ENCODE measurements around the gene AFAP1. TPM values are rescaled to one million over a fixed set of nuclear protein-coding genes. Genes with fewer than 3 reads are reported as not detected.

AFAP1 gene
- total and polyA plus RNA-seq, 2 donors from 2014 or later: 2.6 to 26.3 TPM

DNA sequence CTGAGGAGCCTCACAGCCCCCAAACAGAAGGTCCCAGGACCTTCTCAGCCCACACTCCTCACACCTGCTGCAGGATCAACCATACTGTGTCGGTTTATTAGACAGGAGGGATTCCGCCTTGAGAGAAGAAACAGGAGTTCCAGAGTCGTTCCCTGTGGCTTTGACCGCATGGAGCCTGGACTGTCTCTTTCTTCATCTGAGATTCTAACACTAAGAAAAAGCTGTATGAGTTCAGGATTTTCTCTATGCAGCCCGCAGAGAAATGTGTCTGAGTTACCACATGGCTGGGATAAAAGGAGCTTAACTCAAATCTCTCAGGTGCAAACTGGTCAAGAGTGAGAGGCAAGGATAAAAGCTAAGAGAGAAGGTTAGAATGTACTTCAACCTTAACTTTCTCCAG, 126.7 kb downstream of the AFAP1 start:
- FAIRE-seq: no peak
- Histone ChIP-seq H3K27ac (ENCODE audit: low read depth in 2 of 2, low read length in 2 of 2) (peak overlapping the region in 1 of 2 donors; percentile 29), H3K9ac (ENCODE audit: low read length in 3 of 3) (no peak overlapping the region), H3K4me3 (ENCODE audit: low read length in 3 of 3) (no peak overlapping the region), H3K27me3 (ENCODE audit: control insufficient read depth, insufficient read depth, low read length) (no peaks in the 10 kb centered on the region), H3K4me1 (ENCODE audit: control insufficient read depth in 2 of 3, insufficient read depth in 2 of 3, low read depth in 1 of 3, low read length in 3 of 3) (peaks cover 8 to 20% (median 13%) of the 10 kb centered on the region in 3 donors), H3K9me3 (ENCODE audit: control insufficient read depth in 2 of 3, insufficient read depth in 1 of 3, low read length in 3 of 3) (no peaks in the 10 kb centered on the region), H3K36me3 (ENCODE audit: control insufficient read depth in 2 of 3, insufficient read depth in 3 of 3, low read length in 3 of 3) (peaks cover 0 to 8% (median 6%) of the 10 kb centered on the region in 3 donors)
- intact Hi-C loops (cut with DNase I): no loop called here
- DNase-seq: peak in 1 of 5 donors; percentile 35
- TF ChIP-seq, protein P1, sequence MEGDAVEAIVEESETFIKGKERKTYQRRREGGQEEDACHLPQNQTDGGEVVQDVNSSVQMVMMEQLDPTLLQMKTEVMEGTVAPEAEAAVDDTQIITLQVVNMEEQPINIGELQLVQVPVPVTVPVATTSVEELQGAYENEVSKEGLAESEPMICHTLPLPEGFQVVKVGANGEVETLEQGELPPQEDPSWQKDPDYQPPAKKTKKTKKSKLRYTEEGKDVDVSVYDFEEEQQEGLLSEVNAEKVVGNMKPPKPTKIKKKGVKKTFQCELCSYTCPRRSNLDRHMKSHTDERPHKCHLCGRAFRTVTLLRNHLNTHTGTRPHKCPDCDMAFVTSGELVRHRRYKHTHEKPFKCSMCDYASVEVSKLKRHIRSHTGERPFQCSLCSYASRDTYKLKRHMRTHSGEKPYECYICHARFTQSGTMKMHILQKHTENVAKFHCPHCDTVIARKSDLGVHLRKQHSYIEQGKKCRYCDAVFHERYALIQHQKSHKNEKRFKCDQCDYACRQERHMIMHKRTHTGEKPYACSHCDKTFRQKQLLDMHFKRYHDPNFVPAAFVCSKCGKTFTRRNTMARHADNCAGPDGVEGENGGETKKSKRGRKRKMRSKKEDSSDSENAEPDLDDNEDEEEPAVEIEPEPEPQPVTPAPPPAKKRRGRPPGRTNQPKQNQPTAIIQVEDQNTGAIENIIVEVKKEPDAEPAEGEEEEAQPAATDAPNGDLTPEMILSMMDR (IDR thresholded peaks at IDR 0.05; ENCODE audit: borderline replicate concordance, extremely low read depth, insufficient read depth): no peak

DNA sequence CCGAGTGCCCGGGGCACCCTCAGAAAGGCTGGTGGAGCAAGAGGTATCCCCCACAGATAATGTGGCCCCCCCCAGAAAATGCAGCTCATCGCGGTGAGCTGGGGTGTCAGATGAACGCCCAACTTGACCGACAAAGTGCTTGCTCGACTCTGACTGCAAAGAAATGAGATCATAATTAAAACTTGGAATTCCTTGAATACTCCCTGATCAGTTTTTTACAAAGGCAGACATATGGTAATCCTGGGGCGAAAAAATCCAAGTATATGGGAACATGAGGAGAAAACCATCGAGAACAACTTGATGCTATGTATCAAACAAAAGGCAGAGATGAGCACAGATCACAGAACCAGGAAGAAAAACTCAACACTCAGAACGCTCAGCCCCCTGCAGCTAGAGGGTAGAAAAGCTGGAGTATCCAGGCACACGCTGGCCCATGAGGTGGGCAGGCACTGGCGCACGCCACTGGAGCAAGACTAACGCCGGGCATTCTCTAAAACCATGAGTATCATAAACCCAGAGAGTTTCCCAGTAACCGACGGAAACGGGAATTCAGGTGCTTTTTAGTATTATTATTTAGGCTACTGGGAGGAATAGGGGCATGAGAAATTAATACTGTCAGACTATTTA, 127.3 kb downstream of the AFAP1 start:
- FAIRE-seq: no peak
- no peak overlapping the region for H3K9ac ChIP-seq (ENCODE audit: low read length in 3 of 3)
- DNase-seq: peak in 4 of 5 donors; percentile 56 to 81 (median 71)
- TF ChIP-seq, protein P1 (IDR thresholded peaks at IDR 0.05; ENCODE audit: borderline replicate concordance, extremely low read depth, insufficient read depth): no peak
- H3K36me3 ChIP-seq (ENCODE audit: control insufficient read depth in 2 of 3, insufficient read depth in 3 of 3, low read length in 3 of 3): peaks cover 0 to 8% (median 6%) of the 10 kb centered on the region in 3 donors
- no peaks in the 10 kb centered on the region for H3K27me3 ChIP-seq (ENCODE audit: control insufficient read depth, insufficient read depth, low read length)
- intact Hi-C loops (cut with DNase I): no loop called here
- no peak overlapping the region for H3K4me3 ChIP-seq (ENCODE audit: low read length in 3 of 3)
- H3K27ac ChIP-seq (ENCODE audit: low read depth in 2 of 2, low read length in 2 of 2): peak overlapping the region; percentile 2 to 55
- H3K9me3 ChIP-seq (ENCODE audit: control insufficient read depth in 2 of 3, insufficient read depth in 1 of 3, low read length in 3 of 3): no peaks in the 10 kb centered on the region
- H3K4me1 ChIP-seq (ENCODE audit: control insufficient read depth in 2 of 3, insufficient read depth in 2 of 3, low read depth in 1 of 3, low read length in 3 of 3): peaks cover 10 to 25% (median 17%) of the 10 kb centered on the region in 3 donors

DNA sequence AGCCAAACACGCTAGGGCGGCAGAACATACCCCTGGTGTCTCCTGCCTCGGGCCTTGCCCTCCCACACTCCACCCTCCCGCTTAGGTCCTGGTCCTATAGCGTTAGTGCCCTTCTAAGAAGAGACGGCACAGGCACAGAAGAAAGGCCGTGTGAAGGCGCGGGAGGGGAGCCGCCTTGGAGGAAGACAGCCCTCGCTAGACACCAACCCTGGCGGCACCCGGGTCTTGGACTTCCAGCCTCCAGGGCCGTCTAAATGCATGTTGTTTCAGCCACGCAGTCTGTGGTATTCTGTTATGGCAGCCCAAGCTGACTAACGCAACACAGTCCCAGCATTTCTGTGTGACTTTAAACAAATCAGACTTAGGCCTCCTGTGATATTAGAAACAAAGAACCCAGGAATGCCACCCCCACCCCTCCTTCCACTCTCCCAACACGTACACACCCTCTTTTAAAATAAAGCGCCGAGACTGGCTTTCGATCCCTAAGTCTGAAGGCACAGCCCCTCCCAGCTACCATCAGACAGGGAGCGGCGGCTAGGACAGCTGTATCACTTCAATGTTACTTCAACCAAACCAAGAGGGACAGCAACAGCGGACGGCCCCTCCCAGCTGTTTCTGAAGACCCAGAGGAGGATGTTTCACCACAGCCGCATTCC, 128.0 kb downstream of the AFAP1 start:
- H3K4me1 ChIP-seq (ENCODE audit: control insufficient read depth in 2 of 3, insufficient read depth in 2 of 3, low read depth in 1 of 3, low read length in 3 of 3): peaks cover 16 to 30% (median 23%) of the 10 kb centered on the region in 3 donors
- peak overlapping the region in 1 of 3 donors; percentile 19 for H3K9ac ChIP-seq (ENCODE audit: low read length in 3 of 3)
- H3K36me3 ChIP-seq (ENCODE audit: control insufficient read depth in 2 of 3, insufficient read depth in 3 of 3, low read length in 3 of 3): peaks cover 0 to 8% (median 6%) of the 10 kb centered on the region in 3 donors
- H3K27me3 ChIP-seq (ENCODE audit: control insufficient read depth, insufficient read depth, low read length): no peaks in the 10 kb centered on the region
- peak overlapping the region in 1 of 2 donors; percentile 7 for H3K27ac ChIP-seq (ENCODE audit: low read depth in 2 of 2, low read length in 2 of 2)
- H3K9me3 ChIP-seq (ENCODE audit: control insufficient read depth in 2 of 3, insufficient read depth in 1 of 3, low read length in 3 of 3): no peaks in the 10 kb centered on the region
- intact Hi-C loops (cut with DNase I): no loop called here
- TF ChIP-seq, protein P1 (IDR thresholded peaks at IDR 0.05; ENCODE audit: borderline replicate concordance, extremely low read depth, insufficient read depth): no peak
- DNase-seq (peak; percentile 82 to 93 (median 88)), FAIRE-seq (no peak)
- no peak overlapping the region for H3K4me3 ChIP-seq (ENCODE audit: low read length in 3 of 3)

Data from kidney (tissue), 14 donors.